Brain pericyte (primary cell): ENCODE results near the gene CCSER1.

Source experiments
- DNase-seq: peaks from one replicate; pipeline ENCODE4 v3.0.0-alpha.2; 2012; ENCODE audit warnings: low read depth, low spot score

The CCSER1 gene

GRCh38 chr4:90189946-90190345 is 62.8 kb downstream of the CCSER1 start:
- no peak for DNase-seq

GRCh38 chr4:90190525-90190924 is 63.3 kb downstream of the CCSER1 start:
- DNase-seq = no peak

- DNase-seq = no peak
Measured at GRCh38 chr4:90198086-90198847, 71.1 kb downstream of the CCSER1 start.

GRCh38 chr4:90207887-90208454 is 80.8 kb downstream of the CCSER1 start:
- no peak for DNase-seq

GRCh38 chr4:90209922-90210321 is 82.7 kb downstream of the CCSER1 start:
- DNase-seq = peak; percentile 2

GRCh38 chr4:90211174-90211573 is 84.0 kb downstream of the CCSER1 start:
- DNase-seq = no peak

GRCh38 chr4:90215286-90215685 is 88.1 kb downstream of the CCSER1 start:
- DNase-seq = no peak

- DNase-seq = no peak
Measured at GRCh38 chr4:90219822-90220221, 92.6 kb downstream of the CCSER1 start.

- no peak for DNase-seq
Measured at GRCh38 chr4:90220459-90220858, 93.3 kb downstream of the CCSER1 start.

GRCh38 chr4:90226734-90227133 is 99.5 kb downstream of the CCSER1 start:
- DNase-seq = no peak

GRCh38 chr4:90227177-90227576 is 100.0 kb downstream of the CCSER1 start:
- no peak for DNase-seq

- no peak for DNase-seq
Measured at GRCh38 chr4:90234916-90235547, 107.8 kb downstream of the CCSER1 start.

- DNase-seq = no peak
Measured at GRCh38 chr4:90237751-90238530, 110.7 kb downstream of the CCSER1 start.

GRCh38 chr4:90240333-90240732 is 113.1 kb downstream of the CCSER1 start:
- no peak for DNase-seq

GRCh38 chr4:90241008-90241407 is 113.8 kb downstream of the CCSER1 start:
- DNase-seq = no peak

GRCh38 chr4:90245837-90246236 is 118.6 kb downstream of the CCSER1 start:
- DNase-seq = no peak

GRCh38 chr4:90246816-90247215 is 119.6 kb downstream of the CCSER1 start:
- DNase-seq = no peak

- no peak for DNase-seq
Measured at GRCh38 chr4:90254357-90254756, 127.2 kb downstream of the CCSER1 start.

GRCh38 chr4:90274175-90274574 is 147.0 kb downstream of the CCSER1 start:
- no peak for DNase-seq

GRCh38 chr4:90280954-90281353 is 153.8 kb downstream of the CCSER1 start:
- no peak for DNase-seq

- DNase-seq = no peak
Measured at GRCh38 chr4:90281541-90282355, 154.6 kb downstream of the CCSER1 start.
